ENCODE measurements around the gene HOXD13.

Gene HOXD13

DNA sequence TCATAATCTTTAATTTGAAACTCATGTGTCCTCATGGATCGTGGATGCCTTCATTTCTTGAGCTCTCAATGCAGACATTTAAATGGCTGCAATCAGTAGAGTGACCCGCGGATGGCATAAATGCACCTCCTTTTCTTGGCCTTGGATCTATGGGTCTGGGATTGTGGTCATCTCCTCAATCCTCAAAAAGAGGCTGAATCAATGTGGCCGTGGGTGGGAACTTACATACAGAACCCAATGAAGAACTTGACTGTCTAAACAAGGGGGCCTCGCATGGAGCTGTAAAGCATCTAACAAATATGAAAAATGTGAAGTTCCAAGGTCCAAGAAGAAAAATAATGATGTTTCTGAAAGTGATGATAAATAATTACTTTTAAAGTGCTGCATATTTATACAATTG is 2.9 kb downstream of the HOXD13 start:
- no peak for DNase-seq

DNA sequence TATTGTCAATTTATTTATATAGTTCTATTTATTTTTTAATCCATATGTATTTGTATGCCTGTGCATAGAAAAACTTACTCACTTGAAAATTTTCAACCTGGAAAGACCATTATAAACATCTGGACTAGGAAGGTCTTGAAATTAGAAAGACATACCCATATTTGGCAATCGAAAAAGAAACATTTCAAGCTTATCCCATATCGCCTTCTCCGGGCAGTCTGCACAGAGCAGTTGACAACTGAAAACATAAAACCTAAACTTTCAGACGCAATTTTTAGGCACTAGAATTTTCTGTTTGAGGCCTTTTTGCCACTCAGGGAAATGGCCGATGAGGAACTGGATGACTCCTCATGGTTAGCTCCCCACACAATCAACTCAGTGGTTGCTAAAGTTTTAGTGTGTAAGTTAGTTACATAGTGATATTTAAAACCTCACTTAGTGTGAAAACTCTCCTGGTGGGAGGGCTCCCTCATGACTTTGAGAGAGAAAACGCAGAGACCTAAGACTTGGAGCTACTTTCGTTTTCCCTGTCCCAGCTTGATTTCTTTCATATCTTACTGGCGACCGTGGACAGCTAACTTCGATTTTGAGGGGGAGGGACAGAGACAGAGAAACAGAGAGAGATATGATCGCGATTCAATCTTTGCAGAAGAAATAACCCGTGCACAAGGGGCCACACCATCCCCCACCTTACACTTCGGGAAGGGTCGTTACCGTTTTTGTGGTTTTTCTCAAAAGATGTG is 3.9 kb downstream of the HOXD13 start:
- no peak for DNase-seq

DNA sequence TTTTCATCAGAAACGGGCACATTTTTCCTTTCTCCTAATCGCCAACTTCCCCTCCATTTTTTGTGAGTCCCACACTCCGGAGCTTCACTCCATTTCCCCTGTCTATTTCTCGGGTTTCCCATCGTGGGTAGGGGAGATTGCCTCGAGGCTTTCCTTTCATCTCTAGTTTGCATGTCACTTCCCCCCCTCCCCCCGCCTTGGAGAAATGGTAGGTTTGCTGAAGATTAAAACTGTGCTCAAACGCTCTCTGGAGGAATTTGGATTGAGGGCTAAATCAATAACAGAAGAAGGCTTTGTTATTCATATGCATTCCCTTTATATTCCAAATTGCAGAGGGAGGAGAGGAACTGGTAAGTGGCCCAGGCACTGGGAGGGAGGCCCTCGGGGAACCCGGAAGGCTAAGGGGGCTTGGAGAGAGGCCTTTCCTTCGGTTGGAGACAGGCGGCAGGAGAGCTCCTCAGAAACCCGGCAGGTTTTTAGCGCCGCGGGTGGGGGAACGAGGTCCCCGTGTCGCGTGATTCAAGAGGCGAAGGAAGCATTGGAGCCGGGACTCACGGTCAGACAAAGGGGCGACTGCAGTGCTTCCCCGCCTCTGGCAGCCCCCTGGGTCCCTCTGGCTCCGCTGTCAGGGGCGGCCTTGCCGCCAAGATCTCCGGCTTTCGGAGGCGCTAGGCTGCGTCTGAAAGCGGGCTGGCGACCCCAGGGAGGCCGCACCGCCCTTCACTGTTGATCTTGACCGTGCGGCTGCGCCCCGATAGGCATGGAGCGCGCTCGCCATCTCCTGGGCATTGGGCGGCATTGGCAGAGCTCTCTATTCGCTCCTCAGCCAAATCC is 4.7 kb downstream of the HOXD13 start:
- peak; percentile 84 for DNase-seq

DNA sequence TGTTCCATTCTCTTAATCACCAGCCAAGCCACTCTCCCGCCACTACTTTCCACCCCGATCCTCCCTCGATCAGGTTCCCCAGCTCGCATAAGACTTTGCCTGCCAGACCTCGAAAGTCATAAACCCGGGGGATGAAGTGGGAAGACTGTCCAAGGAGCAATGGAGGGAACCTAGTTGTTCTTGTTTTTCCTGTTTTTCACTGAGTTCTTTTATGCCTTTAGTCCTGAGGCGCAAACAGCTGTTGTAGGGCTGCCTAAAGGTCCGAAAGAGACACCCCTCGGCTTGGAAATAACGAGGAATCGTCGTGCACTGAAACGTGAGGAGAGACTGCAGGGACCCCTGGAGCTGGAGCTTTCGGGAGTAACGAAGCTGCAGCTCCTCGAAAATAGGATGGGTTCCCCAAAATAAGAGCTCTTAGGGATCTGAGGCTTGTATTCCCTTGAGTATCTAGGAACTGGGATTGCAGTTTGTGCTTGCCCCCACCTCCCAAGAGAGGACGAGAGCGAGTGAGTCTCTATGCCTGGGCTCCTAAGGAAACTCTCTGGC is 5.4 kb downstream of the HOXD13 start:
- DNase-seq = peak; percentile 28

DNA sequence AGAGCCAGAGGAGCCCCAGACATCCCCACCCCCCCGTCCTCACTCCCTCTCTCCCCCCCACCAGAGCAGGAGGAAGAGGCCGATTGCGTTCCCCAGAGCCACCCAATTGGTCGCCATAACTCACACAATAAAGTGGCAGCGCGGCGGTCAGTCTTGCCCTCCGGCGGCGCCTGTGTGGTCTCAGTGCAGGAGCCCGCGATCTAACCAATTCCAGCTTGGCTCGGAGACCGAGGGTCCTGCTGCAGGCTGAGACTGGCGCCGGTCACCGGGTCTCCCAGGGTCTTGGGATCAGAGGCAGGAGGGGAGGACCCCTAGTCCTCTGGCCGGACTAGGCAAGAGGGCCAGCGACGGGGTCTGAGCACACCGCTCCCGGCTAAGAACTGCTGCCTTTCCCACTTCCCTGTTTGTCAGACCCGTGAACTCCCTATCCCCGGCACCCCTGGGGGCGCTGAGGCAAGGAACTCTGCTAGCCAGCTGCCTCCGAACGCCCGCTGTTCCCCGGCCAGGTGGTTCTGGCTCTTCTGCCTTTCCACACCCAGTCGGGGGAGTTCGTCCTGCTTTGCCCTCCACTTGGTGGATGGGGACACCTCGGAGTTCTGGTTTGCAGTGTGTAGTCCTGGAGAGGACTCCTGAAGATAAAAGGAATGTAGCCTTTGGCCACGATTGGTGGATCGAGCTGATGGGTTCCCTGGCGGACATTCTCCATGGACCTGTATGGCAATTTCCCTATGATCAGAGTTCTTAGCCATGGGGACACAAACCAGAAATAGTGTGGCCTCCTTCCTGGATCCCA is 6.0 kb downstream of the HOXD13 start:
- no peak for DNase-seq

DNA sequence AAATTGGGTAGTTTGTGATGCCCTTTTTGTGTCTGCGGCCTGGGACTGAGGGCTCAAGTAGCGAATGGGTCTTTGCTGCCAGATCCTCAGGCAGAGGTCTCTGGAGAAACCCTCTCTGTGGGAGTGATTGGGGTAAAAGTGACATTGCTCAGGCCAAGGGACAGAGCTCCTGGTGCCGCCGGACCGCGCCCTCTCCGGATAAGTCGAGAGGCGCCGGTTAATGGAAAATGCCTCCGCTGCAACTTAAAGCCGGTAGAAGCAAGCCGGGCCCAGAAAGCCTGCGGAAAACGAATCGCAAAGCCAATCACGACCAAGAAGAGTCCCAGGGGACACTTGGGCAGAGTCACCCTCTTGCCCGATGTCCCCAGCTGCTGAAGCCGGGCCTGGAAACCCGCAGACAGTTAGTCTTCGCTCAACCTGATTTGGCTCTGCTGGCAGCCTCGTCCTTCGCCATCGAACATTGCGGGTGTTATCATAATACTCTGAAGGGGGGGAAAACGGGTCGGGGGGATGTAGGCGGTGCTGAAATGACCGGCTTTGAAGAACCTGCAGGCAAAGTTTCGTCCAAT is 6.7 kb downstream of the HOXD13 start:
- no peak for DNase-seq

DNA sequence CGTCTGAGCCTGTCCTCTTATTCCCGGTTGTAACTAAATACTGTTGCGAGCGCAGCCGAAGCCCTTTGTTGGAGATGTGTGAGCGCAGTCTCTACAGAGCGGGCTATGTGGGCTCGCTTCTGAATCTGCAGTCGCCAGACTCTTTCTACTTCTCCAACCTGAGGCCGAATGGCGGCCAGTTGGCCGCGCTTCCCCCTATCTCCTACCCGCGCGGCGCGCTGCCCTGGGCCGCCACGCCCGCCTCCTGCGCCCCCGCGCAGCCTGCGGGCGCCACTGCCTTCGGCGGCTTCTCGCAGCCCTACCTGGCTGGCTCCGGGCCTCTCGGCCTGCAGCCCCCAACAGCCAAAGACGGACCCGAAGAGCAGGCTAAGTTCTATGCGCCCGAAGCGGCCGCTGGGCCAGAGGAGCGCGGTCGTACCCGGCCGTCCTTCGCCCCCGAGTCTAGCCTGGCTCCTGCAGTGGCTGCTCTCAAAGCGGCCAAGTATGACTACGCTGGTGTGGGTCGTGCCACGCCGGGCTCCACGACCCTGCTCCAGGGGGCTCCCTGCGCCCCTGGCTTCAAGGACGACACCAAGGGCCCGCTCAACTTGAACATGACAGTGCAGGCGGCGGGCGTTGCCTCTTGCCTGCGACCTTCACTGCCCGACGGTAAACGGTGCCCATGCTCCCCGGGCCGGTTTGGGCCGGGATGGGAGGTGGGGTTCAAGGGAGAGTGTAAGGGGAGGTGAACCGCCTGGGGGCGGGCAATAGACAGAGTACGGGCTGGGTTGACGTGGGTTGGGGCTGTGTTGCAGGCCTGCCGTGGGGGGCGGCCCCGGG is 7.4 kb downstream of the HOXD13 start, which contains the start of gene HOXD12:
Gene HOXD12 (plus strand): TSS at position 68 of the 819 bp plus-strand sequence. CDS start 7 bp downstream, at position 75.
- DNase-seq = no peak

DNA sequence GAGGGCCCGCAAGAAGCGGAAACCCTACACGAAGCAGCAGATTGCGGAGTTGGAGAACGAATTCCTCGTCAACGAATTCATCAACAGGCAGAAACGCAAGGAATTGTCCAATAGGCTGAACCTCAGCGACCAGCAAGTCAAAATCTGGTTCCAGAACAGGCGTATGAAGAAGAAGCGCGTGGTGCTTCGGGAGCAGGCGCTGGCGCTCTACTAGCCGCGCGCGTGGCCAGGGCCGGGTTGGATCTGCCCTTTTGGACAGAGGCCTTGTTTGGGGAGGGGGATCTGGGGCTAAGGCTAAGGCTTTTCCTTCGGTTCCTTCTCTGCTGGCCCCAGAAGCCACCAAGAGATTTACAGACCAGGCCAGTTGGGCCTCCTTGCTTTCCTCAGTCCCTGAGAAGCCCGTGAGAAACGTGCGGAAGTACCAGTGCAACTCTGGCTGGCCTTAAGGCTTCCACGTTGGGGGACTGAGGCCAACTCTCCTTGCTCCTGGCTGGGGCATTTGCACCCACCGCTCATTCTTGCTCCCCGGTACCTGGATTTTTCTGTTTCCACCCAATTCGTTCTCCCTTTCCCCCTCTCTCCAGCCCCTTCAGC is 8.1 kb downstream of the HOXD13 start:
- no peak for DNase-seq

DNA sequence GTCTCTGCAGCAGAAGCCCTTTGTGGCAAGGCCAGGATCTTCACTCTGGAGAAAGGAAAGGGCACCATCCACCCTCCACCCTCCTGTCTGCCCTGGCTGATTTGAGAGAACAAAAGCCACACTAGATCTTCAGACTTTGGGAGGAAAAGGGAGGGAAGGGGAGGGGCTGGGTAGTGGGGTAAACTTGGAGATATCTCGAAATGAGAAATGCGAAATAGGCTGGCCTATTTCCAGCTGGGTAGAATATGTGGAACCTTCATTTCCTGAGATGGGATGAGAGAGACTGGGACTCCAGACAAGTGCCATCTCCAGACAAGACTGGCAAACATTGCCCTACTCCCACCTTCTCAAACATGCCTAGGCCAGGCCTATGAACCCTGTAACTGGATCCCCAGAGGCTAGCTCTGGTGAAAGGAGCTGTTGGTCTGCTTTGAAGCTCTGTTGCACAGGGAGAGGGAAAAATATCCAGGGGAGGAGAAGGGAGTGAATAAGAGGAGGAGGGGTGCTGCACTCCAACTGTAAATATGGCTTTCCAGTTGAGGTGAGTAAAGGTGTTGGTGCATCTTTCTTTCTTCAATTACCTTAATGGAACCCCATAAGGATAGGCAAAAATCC is 8.8 kb downstream of the HOXD13 start:
- DNase-seq = no peak

DNA sequence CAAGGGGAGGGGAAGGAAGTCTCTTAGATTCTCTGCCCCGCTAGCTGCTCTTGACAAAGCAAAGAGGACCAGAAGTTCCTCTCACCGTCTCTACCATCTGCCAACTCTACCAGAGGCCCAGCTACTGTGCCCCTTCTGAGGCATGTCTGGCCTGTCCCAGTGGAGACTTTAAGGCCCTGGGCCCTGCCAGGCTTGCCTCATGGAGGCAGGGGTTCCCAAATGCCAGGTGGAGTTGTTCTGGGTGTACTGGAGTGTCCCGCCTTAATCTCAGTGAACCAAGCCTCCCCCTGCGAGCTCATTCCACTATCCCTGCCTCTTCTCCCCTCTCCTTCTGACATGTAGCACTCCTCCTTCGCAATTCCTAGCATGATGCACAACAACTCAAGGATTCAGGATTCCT is 9.3 kb downstream of the HOXD13 start:
- no peak for DNase-seq

DNA sequence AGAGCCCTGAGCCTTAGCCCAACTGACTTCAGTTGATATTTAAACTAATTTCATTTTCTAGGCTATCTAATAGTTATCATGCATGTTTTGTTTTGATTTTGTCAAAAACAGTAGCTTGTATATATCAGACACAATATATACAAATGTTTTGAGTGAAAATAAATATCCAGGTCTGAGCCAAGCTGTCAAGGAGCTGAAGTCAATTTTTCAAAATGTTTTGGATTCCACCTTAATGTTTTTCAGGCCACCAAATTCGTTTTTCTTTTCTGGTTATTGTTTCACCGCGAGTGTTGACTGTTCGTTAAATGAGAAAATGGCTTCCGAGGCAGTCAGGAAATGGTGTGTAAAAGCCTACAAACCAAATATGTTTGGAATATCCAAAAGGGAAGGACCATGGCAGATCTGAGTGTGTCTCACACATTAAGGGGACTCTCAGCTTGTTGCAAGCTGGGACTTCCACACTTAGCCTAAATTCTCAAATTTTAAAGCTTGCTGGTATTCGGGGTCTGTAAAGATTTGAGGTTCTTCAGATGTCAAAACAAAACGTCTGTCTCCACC is 9.9 kb downstream of the HOXD13 start:
- DNase-seq = no peak

DNA sequence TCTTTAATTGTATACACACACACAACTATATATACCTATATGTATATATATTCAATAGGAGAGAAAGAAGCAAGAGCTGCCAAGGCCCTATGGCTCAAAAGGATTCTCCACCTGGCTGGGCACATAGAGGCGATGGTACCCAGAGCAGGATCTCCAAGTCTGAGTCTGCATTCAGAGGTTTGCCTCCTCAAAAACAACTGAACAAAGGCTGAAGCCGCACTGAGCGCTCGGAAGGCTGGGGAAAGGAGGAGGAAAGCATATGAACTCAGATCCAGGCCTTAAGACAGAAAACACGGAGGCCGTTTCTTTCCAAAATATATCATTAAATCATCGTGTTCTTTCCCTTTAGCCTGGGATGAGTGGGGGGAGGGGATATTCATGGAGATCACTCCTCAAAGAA is 10.7 kb downstream of the HOXD13 start:
- DNase-seq = no peak

DNA sequence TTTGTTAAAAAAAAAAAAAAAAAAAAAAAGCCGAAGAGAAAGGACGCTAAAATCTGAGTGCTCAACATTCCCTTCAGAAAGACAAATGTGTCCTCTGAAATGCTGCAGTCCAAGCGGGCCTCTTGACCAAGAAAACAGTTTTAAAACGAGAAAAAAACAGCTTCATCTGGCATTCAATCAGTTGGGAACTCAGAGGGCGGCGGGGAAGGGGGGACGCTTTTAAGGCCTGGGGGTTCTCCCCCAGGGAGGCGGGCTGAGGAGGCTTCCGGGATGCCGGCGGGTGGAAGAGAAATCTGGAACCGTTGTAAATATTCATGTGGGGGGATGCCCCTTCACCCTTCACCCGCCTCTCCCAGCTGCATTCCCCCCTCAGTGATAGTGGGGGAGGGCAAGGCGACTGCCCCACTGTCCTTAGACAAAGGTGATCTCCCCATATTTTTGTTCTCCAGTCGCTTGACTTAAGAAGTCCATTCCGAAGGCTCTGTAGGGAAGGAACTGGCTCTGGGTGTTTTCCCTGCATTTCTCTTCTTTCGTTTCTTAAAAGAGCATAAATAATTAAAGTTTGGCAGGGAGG is 11.3 kb downstream of the HOXD13 start:
- no peak for DNase-seq

DNA sequence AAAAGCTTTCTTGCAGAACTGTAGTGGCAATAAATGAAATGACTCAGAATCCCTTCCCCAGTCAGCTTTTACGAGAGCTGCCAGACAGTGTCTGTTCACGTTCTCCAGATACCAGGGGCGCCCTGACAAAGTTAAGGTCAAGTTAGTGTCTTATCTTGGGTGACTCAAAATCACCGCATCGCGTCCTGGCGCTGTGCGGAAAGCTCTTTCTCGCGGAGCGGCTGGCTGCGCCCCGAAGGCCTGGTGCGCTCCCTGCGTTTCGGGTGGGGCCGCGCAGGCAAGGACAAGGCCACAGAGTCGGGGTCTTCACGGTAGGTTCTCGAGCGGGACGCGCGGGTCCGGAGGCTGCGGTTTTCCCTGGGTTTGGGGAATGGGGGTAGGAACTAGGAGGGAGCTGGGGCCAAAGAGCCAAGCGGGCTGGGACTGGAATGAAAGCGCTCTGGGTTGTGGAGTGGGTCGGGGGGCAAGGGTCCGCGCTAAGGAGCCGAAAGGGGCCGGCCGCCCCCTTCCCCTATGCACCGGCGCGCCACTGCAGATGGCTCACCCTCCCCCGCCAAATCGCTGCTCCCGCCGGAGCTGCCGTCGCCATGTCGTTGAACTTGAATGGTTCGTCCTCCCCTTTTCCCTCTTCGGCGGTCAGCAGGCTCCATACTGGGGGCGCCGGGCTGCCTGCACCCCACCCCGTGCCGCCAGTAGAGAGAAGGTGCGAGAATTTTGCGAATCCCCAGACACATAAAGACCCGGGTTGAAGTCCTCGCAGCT is 12.0 kb downstream of the HOXD13 start:
- peak; percentile 22 for DNase-seq

DNA sequence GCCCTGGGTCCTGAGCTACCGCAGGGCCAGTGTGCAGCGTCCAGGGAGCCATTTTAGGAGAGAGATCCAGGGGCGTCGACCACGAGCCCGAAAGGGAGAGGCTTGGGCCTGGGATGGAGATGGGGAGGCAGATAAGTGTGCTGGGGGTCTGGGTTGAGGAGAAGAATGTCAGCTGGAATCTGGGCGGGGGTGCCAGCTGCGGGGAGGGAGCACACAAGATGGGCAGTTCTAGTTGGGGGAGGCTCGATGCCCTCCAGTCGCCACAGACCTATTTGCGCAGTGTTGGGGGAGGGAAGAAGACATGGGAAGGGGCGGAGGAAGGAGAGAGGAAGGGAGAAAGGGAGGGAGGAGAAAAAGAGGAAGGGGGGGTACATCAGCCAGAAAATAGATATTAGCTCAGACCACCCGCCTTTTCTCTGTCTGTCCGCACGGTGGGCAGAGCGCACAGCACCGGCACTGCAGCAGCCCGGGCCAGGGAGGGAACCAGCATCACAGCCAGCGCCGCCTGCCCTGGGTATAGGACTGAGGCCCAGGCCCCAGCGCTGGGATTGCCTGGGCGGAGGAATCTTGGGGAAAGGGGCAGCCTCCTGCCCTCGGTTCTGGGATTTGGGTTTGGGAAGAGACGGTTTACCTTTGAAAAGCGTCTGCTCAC is 12.7 kb downstream of the HOXD13 start:
- DNase-seq = peak; percentile 35

DNA sequence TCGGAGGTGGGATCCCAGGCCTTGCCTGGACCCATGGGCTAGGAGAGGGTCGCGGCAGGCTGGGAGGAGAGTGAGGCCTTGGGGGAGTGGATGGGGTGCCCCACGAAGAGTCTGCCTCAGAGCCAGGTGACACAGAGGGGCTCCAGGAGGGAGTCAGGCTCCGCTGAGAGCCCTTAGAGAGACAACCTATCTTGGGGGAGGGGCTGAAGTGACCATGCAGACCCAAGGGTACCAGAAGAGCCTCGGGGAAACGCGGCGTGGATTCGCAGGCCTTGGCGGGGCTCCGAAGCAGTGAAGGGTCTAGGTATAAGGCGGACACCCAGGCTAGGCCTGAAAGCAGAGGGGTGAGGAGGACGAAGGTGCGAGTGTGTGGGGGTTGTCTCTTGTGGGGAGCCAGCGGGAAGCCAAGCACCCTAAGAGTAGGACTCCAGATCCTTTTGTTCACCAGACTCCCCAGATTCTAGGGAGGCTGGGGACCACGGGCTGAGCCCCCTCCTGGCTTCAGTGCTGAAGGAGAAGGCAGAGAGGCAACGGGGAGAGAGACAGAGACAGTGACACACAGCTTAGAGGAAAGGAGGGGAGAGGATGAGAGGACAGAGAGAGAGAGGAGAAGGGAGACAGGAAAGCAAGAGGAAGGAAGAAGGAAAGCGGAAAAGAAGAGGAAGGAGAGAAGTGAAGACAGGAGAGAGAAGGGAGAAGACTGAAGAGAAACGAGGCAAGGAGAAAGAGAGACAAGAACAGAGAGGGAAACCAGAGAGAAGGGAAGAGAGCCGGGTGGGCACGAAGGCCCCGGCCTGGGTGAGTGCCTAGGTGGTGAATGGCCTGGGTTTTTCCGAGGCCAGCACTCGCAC is 13.4 kb downstream of the HOXD13 start:
- DNase-seq = no peak

DNA sequence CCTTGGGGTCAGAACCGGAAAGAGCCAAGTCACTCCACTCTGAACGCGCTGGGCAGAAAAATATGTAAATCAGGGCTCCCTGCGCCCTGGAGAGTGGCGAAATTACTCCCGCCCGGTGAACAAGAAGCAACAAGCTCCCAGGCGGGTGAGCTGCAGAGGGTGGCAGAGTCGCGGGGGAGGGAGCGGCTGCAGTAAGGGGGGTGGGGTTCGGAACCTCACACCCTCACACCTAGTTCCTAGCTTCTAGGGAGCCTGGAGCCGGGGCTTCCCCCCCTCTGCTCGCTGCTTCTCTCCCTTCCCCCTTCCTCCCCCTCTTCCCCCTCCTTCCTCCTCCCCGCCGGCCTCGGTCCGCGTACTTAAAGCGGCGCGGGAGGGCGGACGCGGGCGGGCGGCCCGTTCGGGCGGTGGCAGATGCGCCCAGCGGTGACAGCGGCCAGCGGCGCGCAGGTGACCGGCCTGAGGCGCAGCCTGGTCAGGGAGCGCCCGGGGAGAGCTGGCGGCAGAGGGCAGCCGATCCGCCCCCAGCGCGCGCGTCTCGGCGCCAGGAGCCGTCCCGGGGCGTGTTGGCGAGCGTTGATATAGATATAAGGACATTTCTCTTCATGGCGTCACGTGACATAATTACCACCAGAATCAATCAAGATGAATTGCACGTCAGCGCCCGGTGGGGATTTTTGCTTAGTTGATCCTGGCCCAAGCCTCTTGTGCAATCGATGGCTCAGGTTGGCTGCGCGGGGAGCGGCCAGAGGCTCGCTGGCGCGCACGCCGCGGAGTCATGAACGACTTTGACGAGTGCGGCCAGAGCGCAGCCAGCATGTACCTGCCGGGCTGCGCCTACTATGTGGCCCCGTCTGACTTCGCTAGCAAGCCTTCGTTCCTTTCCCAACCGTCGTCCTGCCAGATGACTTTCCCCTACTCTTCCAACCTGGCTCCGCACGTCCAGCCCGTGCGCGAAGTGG is 14.3 kb downstream of the HOXD13 start, which contains the start of gene HOXD11:
Gene HOXD11 (plus strand): TSS at position 700 of the 959 bp plus-strand sequence. CDS start 76 bp downstream, at position 776.
- DNase-seq = peak; percentile 75

All from NCI-H2227 treated with DMSO at 0.1 percent for 48 hours (cell line).